ENCODE measurements around the gene SCN4B. TPM values are rescaled to one million over a fixed set of nuclear protein-coding genes. Genes with fewer than 3 reads are reported as not detected.
A peak's percentile ranks its signal among the peaks of the same experiment; 100 is the strongest.

The SCN4B gene
- total RNA-seq, 1 donor from 2014 or later, result 12.9 TPM

GRCh38 chr11:118099838-118100556 lies 52.6 kb downstream of the SCN4B start:
- no peaks in the 10 kb centered on the region for H3K36me3 ChIP-seq
- peak; percentile 32 for DNase-seq
- H3K9me3 ChIP-seq (replicated peaks), result no peaks in the 10 kb centered on the region
- intact Hi-C loops (cut with micrococcal nuclease), result no loop called here
- no peaks in the 10 kb centered on the region for H3K27me3 ChIP-seq (ENCODE audit: low read depth)
- TF ChIP-seq, protein P1, sequence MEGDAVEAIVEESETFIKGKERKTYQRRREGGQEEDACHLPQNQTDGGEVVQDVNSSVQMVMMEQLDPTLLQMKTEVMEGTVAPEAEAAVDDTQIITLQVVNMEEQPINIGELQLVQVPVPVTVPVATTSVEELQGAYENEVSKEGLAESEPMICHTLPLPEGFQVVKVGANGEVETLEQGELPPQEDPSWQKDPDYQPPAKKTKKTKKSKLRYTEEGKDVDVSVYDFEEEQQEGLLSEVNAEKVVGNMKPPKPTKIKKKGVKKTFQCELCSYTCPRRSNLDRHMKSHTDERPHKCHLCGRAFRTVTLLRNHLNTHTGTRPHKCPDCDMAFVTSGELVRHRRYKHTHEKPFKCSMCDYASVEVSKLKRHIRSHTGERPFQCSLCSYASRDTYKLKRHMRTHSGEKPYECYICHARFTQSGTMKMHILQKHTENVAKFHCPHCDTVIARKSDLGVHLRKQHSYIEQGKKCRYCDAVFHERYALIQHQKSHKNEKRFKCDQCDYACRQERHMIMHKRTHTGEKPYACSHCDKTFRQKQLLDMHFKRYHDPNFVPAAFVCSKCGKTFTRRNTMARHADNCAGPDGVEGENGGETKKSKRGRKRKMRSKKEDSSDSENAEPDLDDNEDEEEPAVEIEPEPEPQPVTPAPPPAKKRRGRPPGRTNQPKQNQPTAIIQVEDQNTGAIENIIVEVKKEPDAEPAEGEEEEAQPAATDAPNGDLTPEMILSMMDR (IDR thresholded peaks at IDR 0.05; ENCODE audit: borderline replicate concordance), result no peak
- H3K4me1 ChIP-seq, result peaks cover 20% of the 10 kb centered on the region
- H3K27ac ChIP-seq (replicated peaks), result peak overlapping the region; percentile 82
- H3K4me3 ChIP-seq, result no peak overlapping the region

- no peaks in the 10 kb centered on the region for H3K27me3 ChIP-seq (ENCODE audit: low read depth)
- no peak for DNase-seq
- peak overlapping the region; percentile 82 for H3K27ac ChIP-seq (replicated peaks)
- no peaks in the 10 kb centered on the region for H3K36me3 ChIP-seq
- H3K4me3 ChIP-seq, result no peak overlapping the region
- TF ChIP-seq, protein P1 (IDR thresholded peaks at IDR 0.05; ENCODE audit: borderline replicate concordance), result no peak
- intact Hi-C loops (cut with micrococcal nuclease), result no loop called here
- H3K4me1 ChIP-seq, result peaks cover 20% of the 10 kb centered on the region
- H3K9me3 ChIP-seq (replicated peaks), result no peaks in the 10 kb centered on the region
Observed at GRCh38 chr11:118098996-118099837, 53.4 kb downstream of the SCN4B start.

- DNase-seq, result no peak
- Histone ChIP-seq H3K4me1 (peaks cover 17% of the 10 kb centered on the region), H3K27me3 (ENCODE audit: low read depth) (no peaks in the 10 kb centered on the region), H3K36me3 (no peaks in the 10 kb centered on the region), H3K9me3 (replicated peaks) (no peaks in the 10 kb centered on the region), H3K27ac (replicated peaks) (no peak overlapping the region), H3K4me3 (no peak overlapping the region)
- intact Hi-C loops (cut with micrococcal nuclease), result no loop called here
- TF ChIP-seq, protein P1 (IDR thresholded peaks at IDR 0.05; ENCODE audit: borderline replicate concordance), result no peak
Observed at GRCh38 chr11:118095967-118096367, 56.7 kb downstream of the SCN4B start.

DNA sequence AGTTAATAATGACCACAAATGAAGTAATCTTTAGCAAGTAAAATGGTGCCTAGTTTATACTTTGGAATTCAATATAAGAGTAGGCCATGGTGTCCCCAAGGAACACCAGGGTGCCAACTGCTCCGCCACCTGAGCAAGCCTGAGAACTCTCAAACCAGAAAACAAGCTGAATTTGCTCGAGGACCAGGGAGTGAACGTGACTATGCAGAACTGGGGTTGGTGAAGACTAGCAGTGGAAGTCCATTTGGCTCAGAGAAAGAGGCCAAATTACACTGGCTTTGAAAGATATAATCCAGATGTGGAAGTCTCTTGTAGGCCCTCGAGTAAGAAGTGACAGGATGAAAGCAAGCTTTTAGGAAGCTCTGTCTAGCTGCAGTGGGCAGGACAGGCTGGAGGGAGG lies 57.1 kb downstream of the SCN4B start:
- no peaks in the 10 kb centered on the region for H3K27me3 ChIP-seq (ENCODE audit: low read depth)
- intact Hi-C loops (cut with micrococcal nuclease), result no loop called here
- TF ChIP-seq, protein P1 (IDR thresholded peaks at IDR 0.05; ENCODE audit: borderline replicate concordance), result no peak
- H3K36me3 ChIP-seq, result no peaks in the 10 kb centered on the region
- no peak overlapping the region for H3K4me3 ChIP-seq
- DNase-seq, result no peak
- no peak overlapping the region for H3K27ac ChIP-seq (replicated peaks)
- no peaks in the 10 kb centered on the region for H3K9me3 ChIP-seq (replicated peaks)
- peaks cover 12% of the 10 kb centered on the region for H3K4me1 ChIP-seq

- Histone ChIP-seq H3K27ac (replicated peaks) (no peak overlapping the region), H3K36me3 (no peaks in the 10 kb centered on the region), H3K27me3 (ENCODE audit: low read depth) (no peaks in the 10 kb centered on the region), H3K4me3 (no peak overlapping the region), H3K9me3 (replicated peaks) (peaks cover 7% of the 10 kb centered on the region), H3K4me1 (no peaks in the 10 kb centered on the region)
- intact Hi-C loops (cut with micrococcal nuclease), result no loop called here
- TF ChIP-seq, protein P1 (IDR thresholded peaks at IDR 0.05; ENCODE audit: borderline replicate concordance), result no peak
- DNase-seq, result no peak
Observed at GRCh38 chr11:118092907-118093571, 59.6 kb downstream of the SCN4B start.
